ENCODE results near the gene MRGPRX3.

MRGPRX3 gene

DNA sequence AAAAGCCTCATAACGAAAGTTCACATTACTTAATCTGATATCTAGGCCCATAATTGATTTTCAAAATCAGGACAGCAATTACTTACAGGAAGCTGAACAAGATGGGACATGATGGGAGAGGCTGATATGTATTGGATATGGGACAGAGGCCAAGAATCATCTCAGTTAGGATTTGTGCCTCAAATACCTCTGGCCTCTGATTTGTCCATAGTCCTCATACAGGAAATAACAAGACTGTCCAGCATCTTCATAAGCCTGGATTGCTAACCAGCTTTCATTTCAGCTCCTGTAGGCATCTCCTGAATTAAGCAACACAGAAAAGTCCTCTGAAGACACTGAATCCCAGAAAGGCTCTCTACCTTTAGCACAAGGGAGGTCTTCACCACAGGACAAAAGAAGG, 36.0 kb downstream of the MRGPRX3 start:
- DNase-seq (ENCODE audit: low spot score): no peak

DNA sequence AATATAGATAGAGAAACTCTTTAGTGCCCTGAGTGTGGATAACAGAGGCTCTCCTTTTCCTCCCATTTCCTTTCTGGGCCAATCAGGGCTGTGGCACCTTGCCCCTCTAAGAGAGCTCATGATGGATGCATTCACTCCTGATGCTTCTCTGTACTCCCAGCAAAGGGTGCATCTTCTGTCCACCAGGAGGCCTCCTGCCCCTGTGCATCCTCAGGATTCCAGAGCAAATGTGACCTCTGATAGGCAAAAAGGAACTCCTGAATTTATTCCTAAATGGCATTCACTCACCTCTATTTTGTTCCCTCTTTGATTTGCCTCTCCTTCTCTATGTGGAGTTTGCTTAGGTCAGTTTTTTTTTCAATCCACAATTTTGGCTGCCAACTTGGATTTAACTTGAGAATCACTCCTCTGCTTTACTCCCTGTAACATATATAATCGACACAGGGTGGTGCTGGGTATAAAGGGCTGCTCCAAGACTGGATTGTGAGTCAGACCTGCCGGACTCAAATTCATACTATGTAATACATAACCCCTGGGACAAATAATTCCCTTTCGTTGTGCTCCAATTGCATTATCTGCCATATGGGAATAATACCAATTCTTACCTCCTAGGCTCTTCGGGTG, 39.1 kb downstream of the MRGPRX3 start:
- peak; percentile 6 for DNase-seq (ENCODE audit: low spot score)

DNA sequence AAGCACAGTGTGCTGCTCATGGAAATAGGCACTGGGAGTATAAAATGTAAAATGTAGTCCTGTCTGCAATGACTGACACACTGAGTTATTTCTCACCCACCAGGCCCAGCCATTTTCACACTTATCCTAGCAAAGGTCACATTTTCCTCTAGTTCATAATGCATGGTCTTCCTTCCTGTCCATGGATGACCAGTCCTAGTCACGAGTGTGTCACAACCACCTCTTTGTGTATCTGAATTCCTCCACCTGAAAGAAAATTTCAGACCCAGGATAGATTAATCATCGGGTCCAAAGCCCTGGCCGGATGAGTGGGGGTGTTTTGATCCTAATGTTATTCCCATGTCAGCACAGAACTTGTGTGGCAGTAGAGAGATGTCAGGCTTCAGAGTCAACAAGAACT, 40.3 kb downstream of the MRGPRX3 start, which contains the start of gene MRGPRX4:
TSS of gene MRGPRX4 (plus strand) at position 172 of the 400 bp plus-strand sequence. CDS start 420 bp downstream, outside the sequence.
- DNase-seq (ENCODE audit: low spot score): no peak

DNA sequence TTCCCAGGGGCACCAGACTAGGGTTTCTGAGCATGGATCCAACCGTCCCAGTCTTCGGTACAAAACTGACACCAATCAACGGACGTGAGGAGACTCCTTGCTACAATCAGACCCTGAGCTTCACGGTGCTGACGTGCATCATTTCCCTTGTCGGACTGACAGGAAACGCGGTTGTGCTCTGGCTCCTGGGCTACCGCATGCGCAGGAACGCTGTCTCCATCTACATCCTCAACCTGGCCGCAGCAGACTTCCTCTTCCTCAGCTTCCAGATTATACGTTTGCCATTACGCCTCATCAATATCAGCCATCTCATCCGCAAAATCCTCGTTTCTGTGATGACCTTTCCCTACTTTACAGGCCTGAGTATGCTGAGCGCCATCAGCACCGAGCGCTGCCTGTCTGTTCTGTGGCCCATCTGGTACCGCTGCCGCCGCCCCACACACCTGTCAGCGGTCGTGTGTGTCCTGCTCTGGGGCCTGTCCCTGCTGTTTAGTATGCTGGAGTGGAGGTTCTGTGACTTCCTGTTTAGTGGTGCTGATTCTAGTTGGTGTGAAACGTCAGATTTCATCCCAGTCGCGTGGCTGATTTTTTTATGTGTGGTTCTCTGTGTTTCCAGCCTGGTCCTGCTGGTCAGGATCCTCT, 41.0 kb downstream of the MRGPRX3 start:
- DNase-seq (ENCODE audit: low spot score): no peak

All from hematopoietic multipotent progenitor cell treated with erythropoietin and hydrocortisone succinate and interleukin-3 and kit ligand, for 15 days (in vitro differentiated cells).